ENCODE results near the gene FABP7.

Gene FABP7

DNA sequence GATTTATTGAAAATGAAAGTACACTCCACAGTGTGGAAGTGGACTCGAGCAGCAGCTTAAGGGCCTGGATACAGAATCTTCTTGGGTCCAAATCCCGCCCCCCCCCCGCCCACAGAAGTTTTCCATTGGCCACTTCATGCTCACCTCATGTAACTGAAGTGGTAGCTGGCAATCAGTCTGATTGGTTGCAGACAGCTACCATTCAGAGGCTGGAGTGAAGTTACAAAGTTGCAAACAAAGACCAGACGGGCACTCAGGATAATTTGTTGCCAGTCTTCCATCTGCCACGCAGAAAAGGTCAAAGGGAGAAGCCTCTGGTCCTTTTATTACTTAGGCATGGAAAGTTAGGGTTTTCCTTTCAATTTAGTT, 25.8 kb upstream of the FABP7 start (continued):
- TF ChIP-seq, protein P1, sequence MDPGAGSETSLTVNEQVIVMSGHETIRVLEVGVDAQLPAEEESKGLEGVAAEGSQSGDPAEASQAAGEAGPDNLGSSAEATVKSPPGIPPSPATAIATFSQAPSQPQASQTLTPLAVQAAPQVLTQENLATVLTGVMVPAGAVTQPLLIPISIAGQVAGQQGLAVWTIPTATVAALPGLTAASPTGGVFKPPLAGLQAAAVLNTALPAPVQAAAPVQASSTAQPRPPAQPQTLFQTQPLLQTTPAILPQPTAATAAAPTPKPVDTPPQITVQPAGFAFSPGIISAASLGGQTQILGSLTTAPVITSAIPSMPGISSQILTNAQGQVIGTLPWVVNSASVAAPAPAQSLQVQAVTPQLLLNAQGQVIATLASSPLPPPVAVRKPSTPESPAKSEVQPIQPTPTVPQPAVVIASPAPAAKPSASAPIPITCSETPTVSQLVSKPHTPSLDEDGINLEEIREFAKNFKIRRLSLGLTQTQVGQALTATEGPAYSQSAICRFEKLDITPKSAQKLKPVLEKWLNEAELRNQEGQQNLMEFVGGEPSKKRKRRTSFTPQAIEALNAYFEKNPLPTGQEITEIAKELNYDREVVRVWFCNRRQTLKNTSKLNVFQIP (CRISPR knock-in tag; IDR thresholded peaks at IDR 0.05; ENCODE audit: borderline replicate concordance, low read depth): no peak
- TF ChIP-seq ARNTL (CRISPR knock-in tag; IDR thresholded peaks at IDR 0.05; ENCODE audit: borderline replicate concordance, low read depth): no peak
- no peak for TF ChIP-seq RARB (CRISPR knock-in tag; IDR thresholded peaks at IDR 0.05)
- no peak for TF ChIP-seq OSR1 (CRISPR knock-in tag; IDR thresholded peaks at IDR 0.05)
- TF ChIP-seq TCF4 (CRISPR knock-in tag; IDR thresholded peaks at IDR 0.05; ENCODE audit: borderline replicate concordance): no peak
- TF ChIP-seq, protein P2, sequence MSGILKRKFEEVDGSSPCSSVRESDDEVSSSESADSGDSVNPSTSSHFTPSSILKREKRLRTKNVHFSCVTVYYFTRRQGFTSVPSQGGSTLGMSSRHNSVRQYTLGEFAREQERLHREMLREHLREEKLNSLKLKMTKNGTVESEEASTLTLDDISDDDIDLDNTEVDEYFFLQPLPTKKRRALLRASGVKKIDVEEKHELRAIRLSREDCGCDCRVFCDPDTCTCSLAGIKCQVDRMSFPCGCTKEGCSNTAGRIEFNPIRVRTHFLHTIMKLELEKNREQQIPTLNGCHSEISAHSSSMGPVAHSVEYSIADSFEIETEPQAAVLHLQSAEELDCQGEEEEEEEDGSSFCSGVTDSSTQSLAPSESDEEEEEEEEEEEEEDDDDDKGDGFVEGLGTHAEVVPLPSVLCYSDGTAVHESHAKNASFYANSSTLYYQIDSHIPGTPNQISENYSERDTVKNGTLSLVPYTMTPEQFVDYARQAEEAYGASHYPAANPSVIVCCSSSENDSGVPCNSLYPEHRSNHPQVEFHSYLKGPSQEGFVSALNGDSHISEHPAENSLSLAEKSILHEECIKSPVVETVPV (CRISPR knock-in tag; IDR thresholded peaks at IDR 0.05): no peak
- no peak for TF ChIP-seq ISL1 (CRISPR knock-in tag; IDR thresholded peaks at IDR 0.05)
- no peak for TF ChIP-seq PPARA (CRISPR knock-in tag; IDR thresholded peaks at IDR 0.05; ENCODE audit: borderline replicate concordance)
- TF ChIP-seq ESRRG (CRISPR knock-in tag; IDR thresholded peaks at IDR 0.05): no peak
- TF ChIP-seq TOX (CRISPR knock-in tag; IDR thresholded peaks at IDR 0.05; ENCODE audit: borderline replicate concordance): no peak
- no peak for TF ChIP-seq GLIS3 (CRISPR knock-in tag; IDR thresholded peaks at IDR 0.05)
- TF ChIP-seq ZFP3 (CRISPR knock-in tag; IDR thresholded peaks at IDR 0.05): no peak

DNA sequence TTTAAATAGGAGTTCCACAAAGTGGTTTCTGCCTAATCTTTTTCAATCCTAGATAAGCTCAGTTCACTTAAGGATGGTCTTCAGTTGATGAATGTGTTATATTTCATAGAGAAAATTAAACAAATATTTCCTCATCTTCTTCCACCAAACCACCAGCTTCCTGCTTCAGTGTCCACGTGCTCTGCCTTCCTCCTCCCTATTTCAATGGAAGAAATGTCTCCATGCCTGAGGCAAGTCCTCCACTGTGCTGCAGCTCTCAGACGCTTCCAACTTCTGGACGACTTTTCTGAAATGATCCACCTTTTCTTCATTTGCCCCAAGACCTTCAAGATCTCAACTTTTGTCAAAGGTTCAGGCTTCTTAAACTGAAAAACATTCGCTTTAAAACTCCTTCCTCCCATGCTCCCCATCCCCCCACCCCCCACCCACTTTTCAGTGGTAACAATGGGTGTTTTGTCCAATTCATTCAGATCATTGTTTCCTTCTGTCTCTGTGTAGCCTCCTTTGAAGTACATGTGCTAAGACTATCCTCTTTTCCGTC, 25.3 kb upstream of the FABP7 start:
- no peak for ATAC-seq
- TF ChIP-seq, protein P3, sequence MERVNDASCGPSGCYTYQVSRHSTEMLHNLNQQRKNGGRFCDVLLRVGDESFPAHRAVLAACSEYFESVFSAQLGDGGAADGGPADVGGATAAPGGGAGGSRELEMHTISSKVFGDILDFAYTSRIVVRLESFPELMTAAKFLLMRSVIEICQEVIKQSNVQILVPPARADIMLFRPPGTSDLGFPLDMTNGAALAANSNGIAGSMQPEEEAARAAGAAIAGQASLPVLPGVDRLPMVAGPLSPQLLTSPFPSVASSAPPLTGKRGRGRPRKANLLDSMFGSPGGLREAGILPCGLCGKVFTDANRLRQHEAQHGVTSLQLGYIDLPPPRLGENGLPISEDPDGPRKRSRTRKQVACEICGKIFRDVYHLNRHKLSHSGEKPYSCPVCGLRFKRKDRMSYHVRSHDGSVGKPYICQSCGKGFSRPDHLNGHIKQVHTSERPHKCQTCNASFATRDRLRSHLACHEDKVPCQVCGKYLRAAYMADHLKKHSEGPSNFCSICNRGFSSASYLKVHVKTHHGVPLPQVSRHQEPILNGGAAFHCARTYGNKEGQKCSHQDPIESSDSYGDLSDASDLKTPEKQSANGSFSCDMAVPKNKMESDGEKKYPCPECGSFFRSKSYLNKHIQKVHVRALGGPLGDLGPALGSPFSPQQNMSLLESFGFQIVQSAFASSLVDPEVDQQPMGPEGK (CRISPR knock-in tag; IDR thresholded peaks at IDR 0.05; ENCODE audit: borderline replicate concordance): no peak
- TF ChIP-seq TCF4 (CRISPR knock-in tag; IDR thresholded peaks at IDR 0.05; ENCODE audit: borderline replicate concordance) (no peak), CSDC2 (CRISPR knock-in tag; IDR thresholded peaks at IDR 0.05) (no peak)
- TF ChIP-seq, protein P1 (CRISPR knock-in tag; IDR thresholded peaks at IDR 0.05; ENCODE audit: borderline replicate concordance, low read depth): no peak

DNA sequence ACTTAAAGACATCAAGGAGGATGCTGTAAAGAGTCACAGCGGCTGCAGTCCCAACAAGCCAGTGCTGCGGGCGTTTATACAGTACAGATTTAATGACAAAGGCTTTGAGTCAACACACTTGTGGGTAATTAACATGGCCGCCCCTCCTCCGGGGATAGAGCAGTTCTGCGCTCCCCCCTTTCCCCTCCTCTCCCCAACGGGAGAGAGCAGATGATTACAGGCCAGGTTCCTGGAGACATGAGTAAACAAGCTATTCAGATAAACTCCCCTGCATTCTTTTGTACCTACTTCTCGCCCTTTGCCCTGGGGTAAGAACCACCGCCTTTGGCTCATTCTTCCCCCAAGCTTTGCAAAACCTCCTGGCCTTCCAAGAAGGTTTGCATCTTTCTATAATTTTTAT, 23.6 kb upstream of the FABP7 start:
- TF ChIP-seq ZNF565 (CRISPR knock-in tag; conservative IDR thresholded peaks at IDR 0.05; ENCODE audit: low read depth): no peak
- no peak for TF ChIP-seq ESRRG (CRISPR knock-in tag; IDR thresholded peaks at IDR 0.05)
- TF ChIP-seq ZNF8 (CRISPR knock-in tag; IDR thresholded peaks at IDR 0.05): no peak
- TF ChIP-seq, protein P4, sequence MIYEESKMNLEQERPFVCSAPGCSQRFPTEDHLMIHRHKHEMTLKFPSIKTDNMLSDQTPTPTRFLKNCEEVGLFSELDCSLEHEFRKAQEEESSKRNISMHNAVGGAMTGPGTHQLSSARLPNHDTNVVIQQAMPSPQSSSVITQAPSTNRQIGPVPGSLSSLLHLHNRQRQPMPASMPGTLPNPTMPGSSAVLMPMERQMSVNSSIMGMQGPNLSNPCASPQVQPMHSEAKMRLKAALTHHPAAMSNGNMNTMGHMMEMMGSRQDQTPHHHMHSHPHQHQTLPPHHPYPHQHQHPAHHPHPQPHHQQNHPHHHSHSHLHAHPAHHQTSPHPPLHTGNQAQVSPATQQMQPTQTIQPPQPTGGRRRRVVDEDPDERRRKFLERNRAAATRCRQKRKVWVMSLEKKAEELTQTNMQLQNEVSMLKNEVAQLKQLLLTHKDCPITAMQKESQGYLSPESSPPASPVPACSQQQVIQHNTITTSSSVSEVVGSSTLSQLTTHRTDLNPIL (CRISPR knock-in tag; IDR thresholded peaks at IDR 0.05; ENCODE audit: low read depth): no peak
- no peak for TF ChIP-seq ZFP3 (CRISPR knock-in tag; IDR thresholded peaks at IDR 0.05)
- no peak for TF ChIP-seq GLIS3 (CRISPR knock-in tag; IDR thresholded peaks at IDR 0.05)
- no peak for ATAC-seq

DNA sequence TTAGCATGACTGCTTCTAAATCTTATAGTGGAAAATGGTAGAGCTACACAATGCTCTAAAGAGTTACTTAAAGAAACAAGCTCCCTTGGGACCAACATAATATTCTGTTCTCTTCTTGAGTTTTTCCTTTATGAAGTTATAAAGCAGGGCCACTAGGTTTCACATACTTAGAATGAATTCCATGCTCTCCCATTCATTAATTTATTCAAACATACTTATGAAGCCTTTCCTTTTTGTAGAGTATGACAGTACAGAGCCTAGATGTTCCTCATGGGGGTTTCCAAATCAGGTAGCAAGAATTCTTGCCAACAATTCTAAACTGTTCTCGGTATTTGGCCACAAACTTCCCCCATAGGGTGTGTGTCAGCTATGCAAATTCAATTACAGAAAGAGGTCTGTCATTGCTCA, 20.6 kb upstream of the FABP7 start:
- no peak for ATAC-seq
- TF ChIP-seq ZNF565 (CRISPR knock-in tag; conservative IDR thresholded peaks at IDR 0.05; ENCODE audit: low read depth) (no peak), TOX (CRISPR knock-in tag; IDR thresholded peaks at IDR 0.05; ENCODE audit: borderline replicate concordance) (no peak), ZNF70 (CRISPR knock-in tag; IDR thresholded peaks at IDR 0.05) (no peak), CSDC2 (CRISPR knock-in tag; IDR thresholded peaks at IDR 0.05) (no peak), RARB (CRISPR knock-in tag; IDR thresholded peaks at IDR 0.05) (no peak), ZNF8 (CRISPR knock-in tag; IDR thresholded peaks at IDR 0.05) (no peak), SNAI2 (CRISPR knock-in tag; IDR thresholded peaks at IDR 0.05) (no peak)
- TF ChIP-seq, protein P2 (CRISPR knock-in tag; IDR thresholded peaks at IDR 0.05): no peak
- TF ChIP-seq, protein P5, sequence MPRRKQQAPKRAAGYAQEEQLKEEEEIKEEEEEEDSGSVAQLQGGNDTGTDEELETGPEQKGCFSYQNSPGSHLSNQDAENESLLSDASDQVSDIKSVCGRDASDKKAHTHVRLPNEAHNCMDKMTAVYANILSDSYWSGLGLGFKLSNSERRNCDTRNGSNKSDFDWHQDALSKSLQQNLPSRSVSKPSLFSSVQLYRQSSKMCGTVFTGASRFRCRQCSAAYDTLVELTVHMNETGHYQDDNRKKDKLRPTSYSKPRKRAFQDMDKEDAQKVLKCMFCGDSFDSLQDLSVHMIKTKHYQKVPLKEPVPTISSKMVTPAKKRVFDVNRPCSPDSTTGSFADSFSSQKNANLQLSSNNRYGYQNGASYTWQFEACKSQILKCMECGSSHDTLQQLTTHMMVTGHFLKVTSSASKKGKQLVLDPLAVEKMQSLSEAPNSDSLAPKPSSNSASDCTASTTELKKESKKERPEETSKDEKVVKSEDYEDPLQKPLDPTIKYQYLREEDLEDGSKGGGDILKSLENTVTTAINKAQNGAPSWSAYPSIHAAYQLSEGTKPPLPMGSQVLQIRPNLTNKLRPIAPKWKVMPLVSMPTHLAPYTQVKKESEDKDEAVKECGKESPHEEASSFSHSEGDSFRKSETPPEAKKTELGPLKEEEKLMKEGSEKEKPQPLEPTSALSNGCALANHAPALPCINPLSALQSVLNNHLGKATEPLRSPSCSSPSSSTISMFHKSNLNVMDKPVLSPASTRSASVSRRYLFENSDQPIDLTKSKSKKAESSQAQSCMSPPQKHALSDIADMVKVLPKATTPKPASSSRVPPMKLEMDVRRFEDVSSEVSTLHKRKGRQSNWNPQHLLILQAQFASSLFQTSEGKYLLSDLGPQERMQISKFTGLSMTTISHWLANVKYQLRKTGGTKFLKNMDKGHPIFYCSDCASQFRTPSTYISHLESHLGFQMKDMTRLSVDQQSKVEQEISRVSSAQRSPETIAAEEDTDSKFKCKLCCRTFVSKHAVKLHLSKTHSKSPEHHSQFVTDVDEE (CRISPR knock-in tag; IDR thresholded peaks at IDR 0.05): no peak
- TF ChIP-seq, protein P3 (CRISPR knock-in tag; IDR thresholded peaks at IDR 0.05; ENCODE audit: borderline replicate concordance): no peak
